DOHH2 (cell line): Measurements from ENCODE around the gene PLAAT1.

ENCODE experiments used
- H3F3A ChIP-seq: fragments of 200-600 bp; sonication (generic), shearing (Covaris generic); 2 replicates; pipeline ENCODE4 v1.6.0; 2016; ENCODE audit warnings: antibody characterized with exemption, mild to moderate bottlenecking; ENCODE audit not compliant: control insufficient read depth, insufficient read depth
- H3K27ac ChIP-seq: fragments of 200-600 bp; sonication (generic); 2 replicates; pipeline ENCODE4 v1.5.1; 2014; ENCODE audit warnings: low read depth, mild to moderate bottlenecking, low read length, moderate library complexity
- H3K27me3 ChIP-seq: fragments of 200-600 bp; sonication (generic); 2 replicates; pipeline ENCODE4 v1.6.1; 2014; ENCODE audit warnings: mild to moderate bottlenecking, low read length, mixed read lengths; ENCODE audit not compliant: control insufficient read depth
- H3K36me3 ChIP-seq: fragments of 200-600 bp; sonication (generic); 2 replicates; pipeline ENCODE4 v1.6.1; 2014; ENCODE audit warnings: mild to moderate bottlenecking, low read length, moderate library complexity, mixed read lengths; ENCODE audit not compliant: control insufficient read depth
- H3K4me1 ChIP-seq: fragments of 200-600 bp; sonication (generic); 2 replicates; pipeline ENCODE4 v1.6.1; 2014; ENCODE audit warnings: mild to moderate bottlenecking, low read length, mixed read lengths; ENCODE audit not compliant: control insufficient read depth
- H3K4me2 ChIP-seq: fragments of 200-600 bp; sonication (generic); 2 replicates; pipeline ENCODE4 v1.6.0; 2014; ENCODE audit warnings: mild to moderate bottlenecking, low read length, moderate library complexity
- H3K4me3 ChIP-seq: fragments of 200-600 bp; sonication (generic); 2 replicates; pipeline ENCODE4 v1.5.1; 2014; ENCODE audit warnings: mild to moderate bottlenecking, low read length, mixed read lengths
- H3K79me2 ChIP-seq: fragments of 200-600 bp; sonication (generic); 2 replicates; pipeline ENCODE4 v1.6.1; 2014; ENCODE audit warnings: mild to moderate bottlenecking, low read length, mixed read lengths; ENCODE audit not compliant: control insufficient read depth
- H3K9me2 ChIP-seq: fragments of 200-600 bp; sonication (generic); replicated peaks from 2 replicates; pipeline ENCODE4 v1.6.1; 2014; ENCODE audit warnings: mild to moderate bottlenecking, low read length, mixed read lengths; ENCODE audit not compliant: control insufficient read depth
- H3K9me3 ChIP-seq: fragments of 200-600 bp; sonication (generic); 2 replicates; pipeline ENCODE4 v1.6.1; 2014; ENCODE audit warnings: antibody characterized with exemption, low read length, mixed read lengths; ENCODE audit not compliant: control insufficient read depth, insufficient read depth
- H4K20me1 ChIP-seq: fragments of 200-600 bp; sonication (generic); 2 replicates; pipeline ENCODE4 v1.6.0; 2014; ENCODE audit warnings: low read depth, mild to moderate bottlenecking, antibody characterized with exemption, low read length, moderate library complexity; ENCODE audit not compliant: control insufficient read depth, insufficient read depth
- EZH2phosphoT487 ChIP-seq: fragments of 200-600 bp; sonication (generic); IDR thresholded peaks from 2 replicates; pipeline ENCODE4 v1.6.1; 2017; ENCODE audit warnings: borderline replicate concordance, mild to moderate bottlenecking, antibody characterized with exemption, low read length, moderate library complexity, mixed read lengths
- TF ChIP-seq, protein P1 (sequence below): fragments of 200-600 bp; sonication (generic); IDR thresholded peaks from one replicate; pipeline ENCODE4 v1.5.1; 2014; ENCODE audit warnings: antibody characterized with exemption, mild to moderate bottlenecking, low read depth, low read length; ENCODE audit not compliant: poor library complexity, severe bottlenecking

Gene PLAAT1

DNA sequence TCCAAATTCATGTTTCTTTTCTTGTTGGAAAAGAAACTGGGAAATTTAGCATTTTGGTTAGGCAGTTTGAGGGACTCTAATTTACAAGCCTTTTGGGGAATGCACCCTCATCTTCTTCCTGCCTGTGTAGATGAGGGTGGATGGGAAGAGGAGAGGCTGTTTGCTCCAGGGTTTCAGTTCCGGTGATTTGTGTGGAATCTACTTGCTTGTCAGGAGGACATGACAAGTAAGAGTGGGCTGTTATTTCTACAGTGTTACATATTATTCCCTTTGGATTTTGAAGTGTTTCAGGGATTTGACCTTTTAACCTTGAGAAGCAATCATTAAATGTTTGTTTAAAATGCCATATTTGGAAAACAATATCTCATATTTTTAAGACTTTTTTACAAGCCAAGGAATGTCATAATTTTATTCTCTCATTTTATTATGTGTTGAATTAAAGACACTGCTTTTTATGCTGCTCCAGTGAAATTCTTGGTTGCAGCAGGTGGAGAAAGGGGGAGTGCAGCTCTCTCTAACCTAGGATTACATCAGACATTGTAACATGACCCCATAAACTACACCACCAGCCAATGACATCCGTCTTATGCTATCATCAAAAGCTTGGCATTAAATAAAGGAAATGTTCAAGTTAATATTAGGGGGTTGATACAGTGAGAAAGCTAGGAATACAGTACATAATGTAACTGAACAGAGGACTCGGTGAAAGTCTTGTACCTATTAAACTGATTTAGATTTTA is 30.2 kb downstream of the PLAAT1 start:
- H3K4me3 ChIP-seq, result no peak overlapping the region
- TF ChIP-seq, protein P1, sequence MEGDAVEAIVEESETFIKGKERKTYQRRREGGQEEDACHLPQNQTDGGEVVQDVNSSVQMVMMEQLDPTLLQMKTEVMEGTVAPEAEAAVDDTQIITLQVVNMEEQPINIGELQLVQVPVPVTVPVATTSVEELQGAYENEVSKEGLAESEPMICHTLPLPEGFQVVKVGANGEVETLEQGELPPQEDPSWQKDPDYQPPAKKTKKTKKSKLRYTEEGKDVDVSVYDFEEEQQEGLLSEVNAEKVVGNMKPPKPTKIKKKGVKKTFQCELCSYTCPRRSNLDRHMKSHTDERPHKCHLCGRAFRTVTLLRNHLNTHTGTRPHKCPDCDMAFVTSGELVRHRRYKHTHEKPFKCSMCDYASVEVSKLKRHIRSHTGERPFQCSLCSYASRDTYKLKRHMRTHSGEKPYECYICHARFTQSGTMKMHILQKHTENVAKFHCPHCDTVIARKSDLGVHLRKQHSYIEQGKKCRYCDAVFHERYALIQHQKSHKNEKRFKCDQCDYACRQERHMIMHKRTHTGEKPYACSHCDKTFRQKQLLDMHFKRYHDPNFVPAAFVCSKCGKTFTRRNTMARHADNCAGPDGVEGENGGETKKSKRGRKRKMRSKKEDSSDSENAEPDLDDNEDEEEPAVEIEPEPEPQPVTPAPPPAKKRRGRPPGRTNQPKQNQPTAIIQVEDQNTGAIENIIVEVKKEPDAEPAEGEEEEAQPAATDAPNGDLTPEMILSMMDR, result no peak
- no peak for TF ChIP-seq EZH2phosphoT487
- no peaks in the 10 kb centered on the region for H3K4me1 ChIP-seq
- H4K20me1 ChIP-seq, result no peaks in the 10 kb centered on the region
- no peaks in the 10 kb centered on the region for H3F3A ChIP-seq
- H3K79me2 ChIP-seq, result no peaks in the 10 kb centered on the region
- H3K27ac ChIP-seq, result no peak overlapping the region
- H3K36me3 ChIP-seq, result no peaks in the 10 kb centered on the region
- H3K4me2 ChIP-seq, result no peak overlapping the region
- H3K27me3 ChIP-seq, result no peaks in the 10 kb centered on the region
- H3K9me3 ChIP-seq, result no peaks in the 10 kb centered on the region
- H3K9me2 ChIP-seq, result no peaks in the 10 kb centered on the region

DNA sequence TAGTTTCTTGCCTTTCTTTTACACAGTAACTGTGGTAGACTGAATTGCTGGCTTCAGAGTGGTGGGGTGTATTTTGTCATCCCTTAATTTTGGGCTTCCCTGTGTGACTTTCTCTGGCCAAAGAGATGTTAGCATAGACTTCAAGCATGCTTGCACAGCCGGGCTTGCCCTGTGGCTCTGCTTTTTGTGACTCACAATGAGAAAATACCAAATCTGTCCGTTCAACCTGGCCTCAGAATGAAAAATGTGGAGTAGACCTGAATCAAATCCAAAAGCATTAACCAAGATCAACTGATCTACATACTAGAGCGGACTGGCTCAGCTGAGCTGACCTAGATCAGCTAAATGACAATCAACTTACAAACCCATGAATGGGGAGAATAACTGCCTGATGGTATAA is 51.4 kb downstream of the PLAAT1 start:
- no peak overlapping the region for H3K27ac ChIP-seq
- H3K79me2 ChIP-seq, result no peaks in the 10 kb centered on the region
- no peak overlapping the region for H3K4me3 ChIP-seq
- no peaks in the 10 kb centered on the region for H3F3A ChIP-seq
- no peak overlapping the region for H3K4me2 ChIP-seq
- no peaks in the 10 kb centered on the region for H3K9me2 ChIP-seq
- no peaks in the 10 kb centered on the region for H3K27me3 ChIP-seq
- H4K20me1 ChIP-seq, result no peaks in the 10 kb centered on the region
- no peaks in the 10 kb centered on the region; the same call in 1 of the 2 replicates for H3K9me3 ChIP-seq
- no peaks in the 10 kb centered on the region for H3K36me3 ChIP-seq
- H3K4me1 ChIP-seq, result no peaks in the 10 kb centered on the region
- TF ChIP-seq, protein P1, result no peak
- TF ChIP-seq EZH2phosphoT487, result no peak

DNA sequence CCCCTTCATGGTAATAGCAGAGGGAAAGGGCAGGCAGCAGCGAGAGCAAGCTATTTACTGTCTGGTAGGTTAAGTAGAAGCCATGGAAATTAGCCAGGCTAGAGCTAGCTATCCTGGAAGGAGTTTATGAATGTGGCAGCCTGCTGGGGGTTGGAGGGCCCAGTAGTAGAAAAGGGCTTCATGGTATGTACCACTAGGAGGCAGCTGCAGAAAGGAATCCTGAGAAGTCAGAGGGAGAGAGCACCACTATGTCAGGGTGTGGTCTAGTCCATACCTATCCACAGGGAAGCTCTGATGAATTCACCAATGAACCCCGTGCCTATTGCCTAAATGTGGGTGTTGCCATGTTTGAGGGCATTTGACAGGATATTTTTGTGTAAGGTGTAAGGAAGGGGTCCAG is 55.0 kb downstream of the PLAAT1 start:
- Histone ChIP-seq H3K79me2 (no peaks in the 10 kb centered on the region), H3K27me3 (no peaks in the 10 kb centered on the region), H3F3A (no peaks in the 10 kb centered on the region), H3K4me1 (no peaks in the 10 kb centered on the region), H3K27ac (no peak overlapping the region), H3K4me2 (no peak overlapping the region), H3K36me3 (no peaks in the 10 kb centered on the region), H3K9me2 (no peaks in the 10 kb centered on the region), H3K4me3 (no peak overlapping the region), H3K9me3 (no peaks in the 10 kb centered on the region; the same call in 1 of the 2 replicates), H4K20me1 (no peaks in the 10 kb centered on the region)
- TF ChIP-seq EZH2phosphoT487, result no peak
- TF ChIP-seq, protein P1, result no peak
